Loucy (cell line): ENCODE data around the gene N4BP3.
A peak's percentile ranks its signal among the peaks of the same experiment; 100 is the strongest.

Experiments
- H2AFZ ChIP-seq: fragments of 200-600 bp; sonication (generic); 2 replicates; pipeline ENCODE4 v1.6.0; 2016; ENCODE audit warnings: antibody characterized with exemption, mild to moderate bottlenecking, low read length, moderate library complexity
- H3F3A ChIP-seq: fragments of 200-600 bp; 2 replicates; pipeline ENCODE4 v1.6.0; 2016; ENCODE audit warnings: antibody characterized with exemption, low read depth, mild to moderate bottlenecking
- H3K27me3 ChIP-seq: fragments of 200-600 bp; sonication (generic); 2 replicates; pipeline ENCODE4 v1.6.1; 2014; ENCODE audit warnings: low read length, mild to moderate bottlenecking; ENCODE audit not compliant: insufficient read depth, poor library complexity, severe bottlenecking
- H3K36me3 ChIP-seq: fragments of 200-600 bp; sonication (generic); 2 replicates; pipeline ENCODE4 v1.6.1; 2016; ENCODE audit warnings: low read length; ENCODE audit not compliant: insufficient read depth
- H3K4me1 ChIP-seq: fragments of 200-600 bp; sonication (generic); 2 replicates; pipeline ENCODE4 v1.5.1; 2014; ENCODE audit warnings: low read length, mild to moderate bottlenecking; ENCODE audit not compliant: insufficient read depth, poor library complexity, severe bottlenecking
- H3K4me2 ChIP-seq: fragments of 200-600 bp; sonication (generic); 2 replicates; pipeline ENCODE4 v1.6.0; 2014; ENCODE audit warnings: antibody characterized with exemption, low read length, low read depth, mild to moderate bottlenecking; ENCODE audit not compliant: poor library complexity, severe bottlenecking
- H3K4me3 ChIP-seq: fragments of 200-600 bp; sonication (generic); 2 replicates; pipeline ENCODE4 v1.5.1; 2014; ENCODE audit warnings: low read length, mild to moderate bottlenecking, mixed read lengths; ENCODE audit not compliant: poor library complexity, severe bottlenecking
- H3K79me2 ChIP-seq: fragments of 200-600 bp; sonication (generic); 2 replicates; pipeline ENCODE4 v1.6.1; 2014; ENCODE audit warnings: low read length; ENCODE audit not compliant: insufficient read depth
- H3K9ac ChIP-seq: fragments of 200-600 bp; sonication (generic); 2 replicates; pipeline ENCODE4 v1.6.0; 2014; ENCODE audit warnings: mild to moderate bottlenecking, low read depth, low read length, moderate library complexity; ENCODE audit not compliant: poor library complexity, severe bottlenecking
- H3K9me2 ChIP-seq: fragments of 200-600 bp; sonication (generic); replicated peaks from 2 replicates; pipeline ENCODE4 v1.6.1; 2016; ENCODE audit warnings: low read depth, low read length, mixed read lengths
- H3K9me3 ChIP-seq: fragments of 200-600 bp; sonication (generic); 2 replicates; pipeline ENCODE4 v1.6.1; 2014; ENCODE audit warnings: mild to moderate bottlenecking, antibody characterized with exemption, low read length, low read depth; ENCODE audit not compliant: insufficient read depth
- H4K20me1 ChIP-seq: fragments of 200-600 bp; sonication (generic); 2 replicates; pipeline ENCODE4 v1.6.0; 2014; ENCODE audit warnings: antibody characterized with exemption, low read length, mild to moderate bottlenecking; ENCODE audit not compliant: insufficient read depth, poor library complexity, severe bottlenecking
- CTCF ChIP-seq: fragments of 200-600 bp; sonication (generic); conservative IDR thresholded peaks from 2 replicates; pipeline ENCODE4 v1.5.1; 2014; ENCODE audit warnings: mild to moderate bottlenecking, antibody characterized with exemption, low read length
- EZH2phosphoT487 ChIP-seq: fragments of 200-600 bp; IDR thresholded peaks from 2 replicates; pipeline ENCODE4 v1.6.1; 2018; ENCODE audit warnings: antibody characterized with exemption, mild to moderate bottlenecking, moderate library complexity, borderline replicate concordance

N4BP3 gene

GRCh38 chr5:178160176-178160575, 46.8 kb downstream of the N4BP3 start:
- Histone ChIP-seq H3K9ac (no peak overlapping the region), H3K4me2 (no peak overlapping the region), H3F3A (no peaks in the 10 kb centered on the region), H3K36me3 (no peaks in the 10 kb centered on the region), H2AFZ (no peak overlapping the region), H3K9me2 (no peaks in the 10 kb centered on the region), H3K4me1 (no peaks in the 10 kb centered on the region), H4K20me1 (no peaks in the 10 kb centered on the region), H3K9me3 (no peaks in the 10 kb centered on the region), H3K27me3 (no peaks in the 10 kb centered on the region), H3K79me2 (no peaks in the 10 kb centered on the region), H3K4me3 (no peak overlapping the region)
- no peak for TF ChIP-seq EZH2phosphoT487
- TF ChIP-seq CTCF = no peak

GRCh38 chr5:178162481-178162880, 49.1 kb downstream of the N4BP3 start:
- no peaks in the 10 kb centered on the region for H4K20me1 ChIP-seq
- no peak overlapping the region for H3K4me2 ChIP-seq
- no peaks in the 10 kb centered on the region for H3K9me3 ChIP-seq
- H3K9ac ChIP-seq = no peak overlapping the region
- H2AFZ ChIP-seq = no peak overlapping the region
- H3K36me3 ChIP-seq = no peaks in the 10 kb centered on the region
- TF ChIP-seq CTCF (no peak), EZH2phosphoT487 (no peak)
- H3K27me3 ChIP-seq = no peaks in the 10 kb centered on the region
- no peaks in the 10 kb centered on the region for H3K79me2 ChIP-seq
- no peaks in the 10 kb centered on the region for H3F3A ChIP-seq
- H3K9me2 ChIP-seq = no peaks in the 10 kb centered on the region
- H3K4me1 ChIP-seq = no peaks in the 10 kb centered on the region
- H3K4me3 ChIP-seq = no peak overlapping the region

- no peak overlapping the region for H3K9ac ChIP-seq
- no peaks in the 10 kb centered on the region for H3K9me2 ChIP-seq
- H3K27me3 ChIP-seq = no peaks in the 10 kb centered on the region
- H3K4me2 ChIP-seq = peak overlapping the region; percentile 65
- peak overlapping the region; percentile 48 for H3K4me3 ChIP-seq
- peak overlapping the region; percentile 93; the same call in 1 of the 2 replicates for H2AFZ ChIP-seq
- no peaks in the 10 kb centered on the region for H3K36me3 ChIP-seq
- no peaks in the 10 kb centered on the region for H3F3A ChIP-seq
- H4K20me1 ChIP-seq = no peaks in the 10 kb centered on the region
- H3K4me1 ChIP-seq = no peaks in the 10 kb centered on the region
- H3K79me2 ChIP-seq = no peaks in the 10 kb centered on the region
- no peak for TF ChIP-seq EZH2phosphoT487
- TF ChIP-seq CTCF = peak; percentile 72
- no peaks in the 10 kb centered on the region for H3K9me3 ChIP-seq
Measured at GRCh38 chr5:178163772-178164735, 50.7 kb downstream of the N4BP3 start.
